Smooth muscle cell (in vitro differentiated cells): Measurements from ENCODE around the gene FRK. TPM values are rescaled to one million over a fixed set of nuclear protein-coding genes. Genes with fewer than 3 reads are reported as not detected.

Experiments used
- DNase-seq: peaks from one replicate; lab custom pipeline; 2025; ENCODE audit not compliant: unreplicated experiment; lab: John Stamatoyannopoulos, UW
- H2AFZ ChIP-seq: fragments of 200-600 bp; sonication (generic); 2 replicates; pipeline ENCODE4 v1.6.0; 2016; ENCODE audit warnings: antibody characterized with exemption, low read depth, mild to moderate bottlenecking
- H3F3A ChIP-seq: fragments of 200-600 bp; sonication (generic); 2 replicates; pipeline ENCODE4 v1.6.0; 2017; ENCODE audit warnings: antibody characterized with exemption, low read depth
- H3K27ac ChIP-seq: fragments of 200-600 bp; sonication (generic); 2 replicates; pipeline ENCODE4 v1.5.1; 2016; ENCODE audit warnings: low read depth, mild to moderate bottlenecking
- H3K27me3 ChIP-seq: fragments of 200-600 bp; sonication (generic); 2 replicates; pipeline ENCODE4 v1.6.1; 2016; ENCODE audit warnings: low read depth, mild to moderate bottlenecking
- H3K36me3 ChIP-seq: fragments of 200-600 bp; sonication (generic); 2 replicates; pipeline ENCODE4 v1.5.1; 2016; ENCODE audit warnings: low read depth
- H3K4me1 ChIP-seq: fragments of 200-600 bp; sonication (generic); 2 replicates; pipeline ENCODE4 v1.5.1; 2016; ENCODE audit warnings: low read depth
- H3K4me2 ChIP-seq: fragments of 200-600 bp; sonication (generic); 2 replicates; pipeline ENCODE4 v1.6.0; 2016; ENCODE audit warnings: mild to moderate bottlenecking
- H3K4me3 ChIP-seq: fragments of 200-600 bp; sonication (generic); 2 replicates; pipeline ENCODE4 v1.5.1; 2016; ENCODE audit warnings: mild to moderate bottlenecking
- H3K79me2 ChIP-seq: fragments of 200-600 bp; sonication (generic); 2 replicates; pipeline ENCODE4 v1.6.0; 2016; ENCODE audit warnings: low read depth, mild to moderate bottlenecking
- H3K9ac ChIP-seq: fragments of 200-600 bp; sonication (generic); 2 replicates; pipeline ENCODE4 v1.6.0; 2016; ENCODE audit warnings: low read depth
- H3K9me3 ChIP-seq: fragments of 200-600 bp; sonication (generic); replicated peaks from 2 replicates; pipeline ENCODE4 v1.5.1; 2016; ENCODE audit warnings: low read depth
- H4K20me1 ChIP-seq: fragments of 200-600 bp; sonication (generic); 2 replicates; pipeline ENCODE4 v1.6.0; 2016; ENCODE audit warnings: low read depth
- WGBS: methylation state at CpG from one replicate; pipeline ENCODE4 v1.1.7; 2016; ENCODE audit warnings: low lambda C conversion rate; 5-methylcytosine and 5-hydroxymethylcytosine counted together
- polyA plus RNA-seq: library from polyadenylated mRNA; unstranded; fragments of >200 nt; fragmentation: Nextera tagmentation; extraction: Ambion mirVana; gene quantifications from 2 replicates; pipeline ENCODE4 v1.2.1, GENCODE V29; 2016
- total RNA-seq: library from RNA; depleted of rRNA; stranded (reverse); fragments of >200 nt; gene quantifications from 2 replicates; pipeline ENCODE4 v1.2.3, GENCODE V29; 2014
- TF ChIP-seq, protein P1 (sequence below): fragments of 200-600 bp; sonication (generic); IDR thresholded peaks from 2 replicates; pipeline ENCODE4 v1.5.1; 2017; ENCODE audit warnings: borderline replicate concordance, mild to moderate bottlenecking, antibody characterized with exemption; ENCODE audit not compliant: insufficient read depth, poor library complexity, severe bottlenecking

FRK gene
- total and polyA plus RNA-seq, 2 experiments from 2014 or later = 0.11 to 1.4 TPM

DNA sequence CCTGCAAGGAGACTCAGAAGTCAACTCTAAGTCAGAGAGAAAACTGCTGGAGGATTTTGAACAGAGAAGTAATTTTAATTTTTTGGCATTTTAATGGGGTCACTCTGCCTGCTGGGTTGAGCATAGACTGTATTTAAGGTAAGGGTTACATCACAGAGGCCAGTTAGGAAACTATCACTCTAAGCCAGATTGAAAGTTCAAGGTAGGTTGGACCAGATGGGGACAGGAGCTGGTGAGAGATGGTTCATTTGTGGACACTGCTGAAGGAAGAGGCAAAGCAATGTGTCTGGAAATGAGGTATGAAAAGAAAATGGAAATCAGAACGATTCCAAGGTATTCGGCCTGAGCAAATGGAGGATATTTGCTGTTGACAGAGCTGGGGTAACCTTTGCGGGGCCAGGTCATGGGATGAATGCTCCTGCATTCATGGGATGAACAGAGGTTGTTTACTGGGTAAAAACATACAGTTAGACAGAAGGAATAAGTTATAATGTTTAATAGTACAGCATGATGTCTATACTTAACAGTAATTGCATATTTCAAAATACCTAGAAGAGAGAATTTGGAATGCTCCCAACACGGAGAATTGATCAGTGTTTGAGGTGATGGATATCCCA lies 26.9 kb downstream of the FRK start:
- H3K9ac ChIP-seq = no peak overlapping the region
- H3F3A ChIP-seq = no peaks in the 10 kb centered on the region
- no peak overlapping the region for H2AFZ ChIP-seq
- DNase-seq = no peak
- no peaks in the 10 kb centered on the region for H3K9me3 ChIP-seq
- no peaks in the 10 kb centered on the region for H3K36me3 ChIP-seq
- TF ChIP-seq, protein P1, sequence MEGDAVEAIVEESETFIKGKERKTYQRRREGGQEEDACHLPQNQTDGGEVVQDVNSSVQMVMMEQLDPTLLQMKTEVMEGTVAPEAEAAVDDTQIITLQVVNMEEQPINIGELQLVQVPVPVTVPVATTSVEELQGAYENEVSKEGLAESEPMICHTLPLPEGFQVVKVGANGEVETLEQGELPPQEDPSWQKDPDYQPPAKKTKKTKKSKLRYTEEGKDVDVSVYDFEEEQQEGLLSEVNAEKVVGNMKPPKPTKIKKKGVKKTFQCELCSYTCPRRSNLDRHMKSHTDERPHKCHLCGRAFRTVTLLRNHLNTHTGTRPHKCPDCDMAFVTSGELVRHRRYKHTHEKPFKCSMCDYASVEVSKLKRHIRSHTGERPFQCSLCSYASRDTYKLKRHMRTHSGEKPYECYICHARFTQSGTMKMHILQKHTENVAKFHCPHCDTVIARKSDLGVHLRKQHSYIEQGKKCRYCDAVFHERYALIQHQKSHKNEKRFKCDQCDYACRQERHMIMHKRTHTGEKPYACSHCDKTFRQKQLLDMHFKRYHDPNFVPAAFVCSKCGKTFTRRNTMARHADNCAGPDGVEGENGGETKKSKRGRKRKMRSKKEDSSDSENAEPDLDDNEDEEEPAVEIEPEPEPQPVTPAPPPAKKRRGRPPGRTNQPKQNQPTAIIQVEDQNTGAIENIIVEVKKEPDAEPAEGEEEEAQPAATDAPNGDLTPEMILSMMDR = no peak
- no peaks in the 10 kb centered on the region for H4K20me1 ChIP-seq
- no peak overlapping the region for H3K4me3 ChIP-seq
- no peaks in the 10 kb centered on the region for H3K79me2 ChIP-seq
- 95% methylated on average over 4 of the region's 4 CpGs for WGBS
- H3K27ac ChIP-seq = no peak overlapping the region
- H3K4me1 ChIP-seq = no peaks in the 10 kb centered on the region
- H3K4me2 ChIP-seq = peak overlapping the region; percentile 78
- H3K27me3 ChIP-seq = no peaks in the 10 kb centered on the region

DNA sequence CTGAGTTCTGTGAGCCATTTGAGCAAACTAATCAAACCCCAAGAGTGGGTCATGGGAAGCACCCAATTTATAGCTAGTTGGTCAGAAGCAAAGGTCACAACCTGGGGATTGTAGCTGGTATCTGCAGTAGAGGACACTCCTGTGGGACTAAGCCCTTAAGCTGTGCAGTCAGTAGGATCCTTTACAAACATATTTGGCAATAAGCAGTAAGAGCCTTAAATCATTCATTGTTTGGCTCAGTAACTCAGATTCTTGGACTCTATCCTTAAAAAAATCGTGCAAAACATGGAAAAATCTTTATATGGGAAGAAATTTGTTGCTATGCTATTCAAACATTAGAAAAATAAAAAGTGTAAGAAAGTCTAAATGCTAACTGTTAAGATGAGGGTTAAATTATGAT lies 29.9 kb downstream of the FRK start:
- no peaks in the 10 kb centered on the region for H3K4me1 ChIP-seq
- H3F3A ChIP-seq = no peaks in the 10 kb centered on the region
- no peaks in the 10 kb centered on the region for H3K79me2 ChIP-seq
- H3K27ac ChIP-seq = no peak overlapping the region
- H4K20me1 ChIP-seq = no peaks in the 10 kb centered on the region
- H3K36me3 ChIP-seq = no peaks in the 10 kb centered on the region
- no peak overlapping the region for H3K4me2 ChIP-seq
- 68% methylated on average over 1 of the region's 1 CpG for WGBS
- H2AFZ ChIP-seq = no peak overlapping the region
- TF ChIP-seq, protein P1 = no peak
- no peaks in the 10 kb centered on the region for H3K9me3 ChIP-seq
- DNase-seq = no peak
- H3K4me3 ChIP-seq = no peak overlapping the region
- no peaks in the 10 kb centered on the region for H3K27me3 ChIP-seq
- H3K9ac ChIP-seq = no peak overlapping the region

DNA sequence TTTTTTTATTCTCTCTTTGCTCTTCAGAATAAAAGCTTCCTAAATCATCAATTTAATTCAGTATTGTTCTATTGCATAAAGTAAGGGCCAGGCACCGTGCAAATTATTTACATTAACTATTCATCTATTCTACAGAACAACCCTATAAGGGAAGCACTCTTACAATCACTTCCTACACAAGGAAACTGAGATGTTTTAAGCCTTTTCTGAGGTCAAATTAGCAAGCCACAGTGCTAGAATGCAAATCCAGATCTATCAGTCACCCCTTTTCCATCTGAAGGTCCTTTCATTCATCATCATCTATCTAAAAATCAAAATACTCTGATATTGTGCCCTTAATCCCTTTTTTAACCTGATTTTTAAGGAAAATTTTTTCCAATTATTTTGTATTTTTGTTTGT lies 31.2 kb downstream of the FRK start:
- Histone ChIP-seq H3K9me3 (no peaks in the 10 kb centered on the region), H3K4me1 (no peaks in the 10 kb centered on the region), H3K27ac (no peak overlapping the region), H3K79me2 (no peaks in the 10 kb centered on the region), H3K9ac (no peak overlapping the region), H3K4me3 (no peak overlapping the region), H3K36me3 (no peaks in the 10 kb centered on the region), H3K27me3 (no peaks in the 10 kb centered on the region), H3K4me2 (no peak overlapping the region), H2AFZ (no peak overlapping the region), H3F3A (no peaks in the 10 kb centered on the region), H4K20me1 (no peaks in the 10 kb centered on the region)
- no peak for DNase-seq
- WGBS = 82% methylated on average over 1 of the region's 1 CpG
- TF ChIP-seq, protein P1 = no peak

DNA sequence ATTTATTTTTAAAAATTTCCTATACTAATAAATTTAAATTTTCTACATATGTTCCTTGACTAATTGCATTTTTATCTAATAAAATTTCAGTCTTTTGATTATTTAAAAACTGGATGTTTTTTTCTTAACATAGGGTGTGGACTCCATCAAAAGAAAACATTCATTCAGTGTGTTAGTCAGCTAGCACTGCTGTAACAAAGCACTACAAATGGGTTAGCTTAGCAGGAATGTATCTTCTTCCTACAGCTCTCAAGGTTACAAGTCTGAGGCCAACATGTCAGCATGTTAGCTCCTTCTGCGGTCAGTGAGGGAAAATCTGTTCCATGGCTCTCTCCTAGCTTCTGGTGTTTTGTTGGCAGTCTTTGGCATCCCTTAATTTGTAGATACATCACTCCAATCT lies 32.5 kb downstream of the FRK start:
- Histone ChIP-seq H3K4me1 (no peaks in the 10 kb centered on the region), H3K79me2 (no peaks in the 10 kb centered on the region), H3K36me3 (no peaks in the 10 kb centered on the region), H3K27me3 (no peaks in the 10 kb centered on the region), H2AFZ (no peak overlapping the region), H3K27ac (no peak overlapping the region), H3K4me3 (no peak overlapping the region), H3K9me3 (no peaks in the 10 kb centered on the region), H4K20me1 (no peaks in the 10 kb centered on the region), H3K9ac (no peak overlapping the region), H3F3A (no peaks in the 10 kb centered on the region), H3K4me2 (no peak overlapping the region)
- 100% methylated on average over 1 of the region's 1 CpG for WGBS
- DNase-seq = no peak
- TF ChIP-seq, protein P1 = no peak
